Coronary artery (tissue), 2 donors: ENCODE measurements around the gene NPL.

Experiments
- DNase-seq: peaks from one replicate; pipeline ENCODE4 v3.0.0-alpha.2; 2017; ENCODE audit warnings: low spot score
- H3K27ac ChIP-seq, 2 donors: fragments of 200-600 bp; sonication (generic); one replicate each; pipeline ENCODE4 v1.5.1; 2016 to 2019
- H3K4me3 ChIP-seq: fragments of 200-600 bp; sonication (generic); 2 replicates; pipeline ENCODE4 v1.5.1; 2016; ENCODE audit warnings: mild to moderate bottlenecking, moderate library complexity
- CTCF ChIP-seq: fragments of 200-600 bp; sonication (generic); IDR thresholded peaks from one replicate; pipeline ENCODE4 v1.5.1; 2019; ENCODE audit warnings: antibody characterized with exemption

NPL gene

DNA sequence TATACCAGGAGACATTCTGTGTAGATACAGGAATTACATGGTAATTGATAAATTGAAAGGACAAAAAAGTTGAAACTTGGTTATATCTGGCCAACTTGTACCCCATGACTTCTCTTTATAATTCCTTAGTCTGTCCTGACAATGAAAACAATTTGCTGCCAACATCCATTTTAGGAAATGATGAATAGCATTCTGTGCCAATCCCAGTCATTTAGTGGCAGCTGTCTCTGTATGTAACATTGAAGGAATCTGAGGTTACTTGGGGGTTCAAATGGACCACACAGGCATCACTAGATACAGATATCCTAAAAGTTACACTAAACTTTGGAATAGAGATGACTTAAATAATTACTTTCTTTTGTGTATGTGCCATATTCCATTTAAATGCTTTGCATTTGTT lies 87.8 kb downstream of the NPL start:
- no peak overlapping the region for H3K27ac ChIP-seq
- H3K4me3 ChIP-seq = no peak overlapping the region
- no peak for DNase-seq
- TF ChIP-seq CTCF = no peak

DNA sequence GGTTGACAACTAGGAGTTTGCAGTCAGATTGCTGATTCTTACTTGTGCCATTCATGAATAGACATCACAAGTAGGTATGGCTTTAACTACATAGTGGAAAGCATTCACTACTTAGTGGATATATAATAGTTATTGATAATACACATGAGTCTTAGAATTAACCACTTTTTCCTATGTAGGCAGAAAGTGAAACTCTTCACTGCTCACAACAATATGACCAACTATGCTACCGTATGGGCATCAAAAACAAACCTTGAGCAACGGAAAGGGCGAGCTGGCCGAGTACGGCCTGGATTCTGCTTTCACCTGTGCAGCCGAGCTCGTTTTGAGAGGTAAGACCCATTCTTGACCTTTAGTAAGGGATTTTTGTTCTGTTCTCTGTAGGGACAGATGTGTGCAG lies 88.3 kb downstream of the NPL start:
- no peak for TF ChIP-seq CTCF

More for the DNA sequence above, 88.3 kb downstream of the NPL start:
- DNase-seq = no peak
- Histone ChIP-seq H3K27ac (no peak overlapping the region), H3K4me3 (no peak overlapping the region)
